ENCODE data around the gene DEXI.

The DEXI gene

GRCh38 chr16:10895053-10895946 is 47.0 kb downstream of the DEXI start:
- no peak for DNase-seq (ENCODE audit: low read depth in 2 of 3, low spot score in 2 of 3)

- DNase-seq (ENCODE audit: low read depth in 2 of 3, low spot score in 2 of 3) = no peak
These were observed 49.4 kb downstream of the DEXI start for GRCh38 chr16:10892782-10893318.

GRCh38 chr16:10889855-10890254 is 52.4 kb downstream of the DEXI start:
- no peak for DNase-seq (ENCODE audit: low read depth in 2 of 3, low spot score in 2 of 3)

GRCh38 chr16:10888320-10888937 is 53.8 kb downstream of the DEXI start:
- no peak for DNase-seq (ENCODE audit: low read depth in 2 of 3, low spot score in 2 of 3)

- no peak for DNase-seq (ENCODE audit: low read depth in 2 of 3, low spot score in 2 of 3)
These were observed 57.0 kb downstream of the DEXI start for GRCh38 chr16:10885246-10885645.

- DNase-seq (ENCODE audit: low read depth in 2 of 3, low spot score in 2 of 3) = no peak
These were observed 59.3 kb downstream of the DEXI start for GRCh38 chr16:10883004-10883403.

GRCh38 chr16:10881479-10882030 is 60.7 kb downstream of the DEXI start:
- DNase-seq (ENCODE audit: low read depth in 2 of 3, low spot score in 2 of 3) = no peak

- DNase-seq (ENCODE audit: low read depth in 2 of 3, low spot score in 2 of 3) = no peak
These were observed 61.4 kb downstream of the DEXI start for GRCh38 chr16:10880594-10881452.

GRCh38 chr16:10879681-10880589 is 62.3 kb downstream of the DEXI start:
- no peak for DNase-seq (ENCODE audit: low read depth in 2 of 3, low spot score in 2 of 3)

All from activated CD8-positive, alpha-beta memory T cell treated with anti-CD3 and anti-CD28 coated beads for 48 hours (primary cell).